HepG2 (cell line): Measurements from ENCODE around the gene PTK7.

Experiments used
- BHLHE40 ChIP-seq: IDR thresholded peaks from 2 replicates; pipeline ENCODE4 v1.6.1; 2011; ENCODE audit warnings: low read length, improper control_type of control experiment
- PCBP1 ChIP-seq: fragments of 200-400 bp; formaldehyde crosslinking; IDR thresholded peaks from 2 replicates; pipeline ENCODE4 v1.6.1; 2017; ENCODE audit warnings: mild to moderate bottlenecking, low read depth, low read length, borderline replicate concordance
- POLR2A ChIP-seq, 2 experiments: IDR thresholded peaks; 2 replicates each; pipeline ENCODE4 v1.6.1; 2011; ENCODE audit warnings: low read depth in 2 of 2, low read length in 2 of 2, mild to moderate bottlenecking in 1 of 2, moderate library complexity in 1 of 2; ENCODE audit not compliant: insufficient read depth in 1 of 2
- RFX5 ChIP-seq: IDR thresholded peaks from 2 replicates; pipeline ENCODE4 v1.6.1; 2011; ENCODE audit warnings: low read depth, low read length, improper control_type of control experiment
- SP1 ChIP-seq, 2 experiments: fragments of 450-650 bp in 1 of 2; sonication (generic) in 1 of 2; formaldehyde crosslinking in 1 of 2; IDR thresholded peaks; 2 replicates each; pipeline versions ENCODE4 v1.4.0 to v1.6.1; 2016 to 2020; ENCODE audit warnings: missing genetic modification reagents in 1 of 2
- SRSF4 ChIP-seq: fragments of 200-400 bp; formaldehyde crosslinking; IDR thresholded peaks from one replicate; pipeline ENCODE4 v1.6.1; 2018; ENCODE audit warnings: mild to moderate bottlenecking, low read depth, low read length, moderate library complexity; ENCODE audit not compliant: poor library complexity, severe bottlenecking
- STAG1 ChIP-seq: sonication (generic); formaldehyde crosslinking; IDR thresholded peaks from 2 replicates; pipeline ENCODE4 v1.4.0; 2020; ENCODE audit warnings: missing genetic modification reagents
- ZNF329 ChIP-seq: sonication (generic); formaldehyde crosslinking; IDR thresholded peaks from 2 replicates; pipeline ENCODE4 v1.9.0; 2021; ENCODE audit warnings: low read depth, mild to moderate bottlenecking, missing genetic modification reagents
- ZNF652 ChIP-seq: IDR thresholded peaks from 2 replicates; pipeline ENCODE4 v1.6.1; 2016; ENCODE audit warnings: low read depth, borderline replicate concordance
- ZNF788 ChIP-seq: sonication (generic); formaldehyde crosslinking; IDR thresholded peaks from 2 replicates; pipeline ENCODE4 v1.5.0; 2020; ENCODE audit warnings: mild to moderate bottlenecking, missing genetic modification reagents, borderline replicate concordance
- ZNF850 ChIP-seq: sonication (generic); formaldehyde crosslinking; conservative IDR thresholded peaks from 2 replicates; pipeline ENCODE4 v1.9.0; 2021; ENCODE audit warnings: mild to moderate bottlenecking, missing genetic modification reagents
- TF ChIP-seq, protein P1 (sequence below): sonication (generic); formaldehyde crosslinking; IDR thresholded peaks from 2 replicates; pipeline ENCODE4 v1.5.0; 2020; ENCODE audit warnings: mild to moderate bottlenecking, missing genetic modification reagents, moderate library complexity
- TF ChIP-seq, protein P2 (sequence below): sonication (generic); formaldehyde crosslinking; IDR thresholded peaks from 2 replicates; pipeline ENCODE4 v1.4.0; 2020; ENCODE audit warnings: missing genetic modification reagents
- TF ChIP-seq, protein P3 (sequence below): IDR thresholded peaks from 2 replicates; pipeline ENCODE4 v1.6.1; 2012; ENCODE audit warnings: inconsistent platforms

DNA sequence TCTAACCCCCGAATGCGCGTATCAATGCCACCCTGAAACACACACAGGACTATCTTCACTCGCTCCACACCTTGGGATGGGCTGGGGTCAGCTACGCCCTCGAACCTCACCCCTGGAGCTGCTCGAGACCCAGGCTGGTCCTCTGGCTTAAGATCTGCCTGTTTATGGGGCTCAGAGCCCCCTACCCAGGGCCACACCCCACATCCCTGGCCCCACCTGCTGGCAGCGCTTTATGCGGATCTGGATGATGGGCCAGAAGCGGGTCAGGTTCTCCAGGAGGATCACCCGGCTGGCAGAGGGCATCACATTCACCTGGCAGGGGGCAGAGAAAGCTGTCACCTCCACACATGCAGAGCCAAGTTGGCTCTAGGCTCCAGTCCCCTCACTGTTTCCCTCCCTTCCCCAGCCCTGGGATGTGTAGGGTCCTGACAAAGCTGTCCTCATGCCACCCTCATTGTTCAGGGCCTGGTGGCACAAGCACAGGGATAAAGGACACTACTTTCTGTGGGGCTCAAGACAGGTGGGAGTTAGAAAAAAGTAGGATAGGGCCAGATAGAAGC is 30.7 kb upstream of the PTK7 start:
- TF ChIP-seq POLR2A (IDR thresholded peaks at IDR 0.05; ENCODE audit: insufficient read depth in 1 of 2, low read depth in 2 of 2, low read length in 2 of 2), result no peak
- no peak for TF ChIP-seq SRSF4
- no peak for TF ChIP-seq PCBP1
- TF ChIP-seq, protein P1, sequence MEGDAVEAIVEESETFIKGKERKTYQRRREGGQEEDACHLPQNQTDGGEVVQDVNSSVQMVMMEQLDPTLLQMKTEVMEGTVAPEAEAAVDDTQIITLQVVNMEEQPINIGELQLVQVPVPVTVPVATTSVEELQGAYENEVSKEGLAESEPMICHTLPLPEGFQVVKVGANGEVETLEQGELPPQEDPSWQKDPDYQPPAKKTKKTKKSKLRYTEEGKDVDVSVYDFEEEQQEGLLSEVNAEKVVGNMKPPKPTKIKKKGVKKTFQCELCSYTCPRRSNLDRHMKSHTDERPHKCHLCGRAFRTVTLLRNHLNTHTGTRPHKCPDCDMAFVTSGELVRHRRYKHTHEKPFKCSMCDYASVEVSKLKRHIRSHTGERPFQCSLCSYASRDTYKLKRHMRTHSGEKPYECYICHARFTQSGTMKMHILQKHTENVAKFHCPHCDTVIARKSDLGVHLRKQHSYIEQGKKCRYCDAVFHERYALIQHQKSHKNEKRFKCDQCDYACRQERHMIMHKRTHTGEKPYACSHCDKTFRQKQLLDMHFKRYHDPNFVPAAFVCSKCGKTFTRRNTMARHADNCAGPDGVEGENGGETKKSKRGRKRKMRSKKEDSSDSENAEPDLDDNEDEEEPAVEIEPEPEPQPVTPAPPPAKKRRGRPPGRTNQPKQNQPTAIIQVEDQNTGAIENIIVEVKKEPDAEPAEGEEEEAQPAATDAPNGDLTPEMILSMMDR, result no peak
- TF ChIP-seq, protein P2, sequence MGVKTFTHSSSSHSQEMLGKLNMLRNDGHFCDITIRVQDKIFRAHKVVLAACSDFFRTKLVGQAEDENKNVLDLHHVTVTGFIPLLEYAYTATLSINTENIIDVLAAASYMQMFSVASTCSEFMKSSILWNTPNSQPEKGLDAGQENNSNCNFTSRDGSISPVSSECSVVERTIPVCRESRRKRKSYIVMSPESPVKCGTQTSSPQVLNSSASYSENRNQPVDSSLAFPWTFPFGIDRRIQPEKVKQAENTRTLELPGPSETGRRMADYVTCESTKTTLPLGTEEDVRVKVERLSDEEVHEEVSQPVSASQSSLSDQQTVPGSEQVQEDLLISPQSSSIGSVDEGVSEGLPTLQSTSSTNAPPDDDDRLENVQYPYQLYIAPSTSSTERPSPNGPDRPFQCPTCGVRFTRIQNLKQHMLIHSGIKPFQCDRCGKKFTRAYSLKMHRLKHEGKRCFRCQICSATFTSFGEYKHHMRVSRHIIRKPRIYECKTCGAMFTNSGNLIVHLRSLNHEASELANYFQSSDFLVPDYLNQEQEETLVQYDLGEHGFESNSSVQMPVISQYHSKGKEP (CRISPR knock-in tag), result no peak
- TF ChIP-seq ZNF788, result no peak
- TF ChIP-seq ZNF652 (CRISPR knock-in tag), result no peak
- TF ChIP-seq SP1 (IDR thresholded peaks at IDR 0.05), result no peak
- no peak for TF ChIP-seq SP1 (CRISPR knock-in tag; IDR thresholded peaks at IDR 0.05)
- TF ChIP-seq STAG1 (CRISPR knock-in tag), result no peak
- TF ChIP-seq, protein P3, sequence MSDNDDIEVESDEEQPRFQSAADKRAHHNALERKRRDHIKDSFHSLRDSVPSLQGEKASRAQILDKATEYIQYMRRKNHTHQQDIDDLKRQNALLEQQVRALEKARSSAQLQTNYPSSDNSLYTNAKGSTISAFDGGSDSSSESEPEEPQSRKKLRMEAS, result no peak
- no peak for TF ChIP-seq RFX5
- no peak for TF ChIP-seq ZNF329 (CRISPR knock-in tag)
- no peak for TF ChIP-seq BHLHE40
- no peak for TF ChIP-seq ZNF850 (CRISPR knock-in tag)
